GM18526 (cell line): ENCODE results near the gene CHMP4B.

Source experiments
- POLR2A ChIP-seq: IDR thresholded peaks from 3 replicates; pipeline ENCODE4 v1.6.1; 2011; ENCODE audit not compliant: insufficient read length; ENCODE audit errors: extremely low read depth

The CHMP4B gene

GRCh38 chr20:33810259-33810658 is 889 bp upstream of the CHMP4B start:
- no peak for TF ChIP-seq POLR2A

- no peak for TF ChIP-seq POLR2A
Measured at GRCh38 chr20:33811776-33812151, 616 bp downstream of the CHMP4B start.

GRCh38 chr20:33812152-33812849 is 1.2 kb downstream of the CHMP4B start:
- TF ChIP-seq POLR2A: no peak

- no peak for TF ChIP-seq POLR2A
Measured at GRCh38 chr20:33812908-33813462, 1.8 kb downstream of the CHMP4B start.

- TF ChIP-seq POLR2A: no peak
Measured at GRCh38 chr20:33814238-33814712, 3.1 kb downstream of the CHMP4B start.

GRCh38 chr20:33815671-33816070 is 4.5 kb downstream of the CHMP4B start:
- no peak for TF ChIP-seq POLR2A

GRCh38 chr20:33816191-33816590 is 5.0 kb downstream of the CHMP4B start:
- no peak for TF ChIP-seq POLR2A

- TF ChIP-seq POLR2A: no peak
Measured at GRCh38 chr20:33817411-33817810, 6.3 kb downstream of the CHMP4B start.

- no peak for TF ChIP-seq POLR2A
Measured at GRCh38 chr20:33819456-33819855, 8.3 kb downstream of the CHMP4B start.

GRCh38 chr20:33820362-33820761 is 9.2 kb downstream of the CHMP4B start:
- TF ChIP-seq POLR2A: no peak

GRCh38 chr20:33821270-33821836 is 10.2 kb downstream of the CHMP4B start:
- TF ChIP-seq POLR2A: no peak

GRCh38 chr20:33822423-33822822 is 11.3 kb downstream of the CHMP4B start:
- TF ChIP-seq POLR2A: no peak

GRCh38 chr20:33822991-33823390 is 11.8 kb downstream of the CHMP4B start:
- TF ChIP-seq POLR2A: no peak

- TF ChIP-seq POLR2A: no peak
Measured at GRCh38 chr20:33824852-33825251, 13.7 kb downstream of the CHMP4B start.

- no peak for TF ChIP-seq POLR2A
Measured at GRCh38 chr20:33825340-33826269, 14.5 kb downstream of the CHMP4B start.
